Activated CD4-positive, alpha-beta T cell treated with anti-CD3 and anti-CD28 coated beads for 48 hours (primary cell): ENCODE data around the gene TGFBR1.

ENCODE experiments used
- DNase-seq: peaks from one replicate; pipeline ENCODE4 v3.0.0-alpha.2; 2020

TGFBR1 gene

DNA sequence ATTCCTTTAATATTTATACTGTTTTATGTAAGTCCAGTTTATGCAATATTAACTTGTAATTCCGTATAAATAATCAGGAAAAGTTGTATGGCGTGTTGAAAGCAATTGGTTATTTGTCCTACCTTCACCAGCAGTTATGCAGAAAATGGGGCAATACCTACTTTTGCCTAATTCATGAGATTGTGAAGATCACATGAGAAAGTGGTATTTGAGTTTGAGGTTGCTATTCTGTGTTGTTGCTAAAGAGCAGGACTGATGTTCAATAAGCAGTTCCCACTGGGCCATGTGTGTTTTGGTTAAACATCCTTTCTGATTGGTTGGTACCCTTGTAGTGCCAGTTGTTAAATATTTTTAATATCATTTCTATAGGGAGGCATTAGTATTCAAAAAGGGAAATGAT is 3.2 kb downstream of the TGFBR1 start:
- no peak for DNase-seq

DNA sequence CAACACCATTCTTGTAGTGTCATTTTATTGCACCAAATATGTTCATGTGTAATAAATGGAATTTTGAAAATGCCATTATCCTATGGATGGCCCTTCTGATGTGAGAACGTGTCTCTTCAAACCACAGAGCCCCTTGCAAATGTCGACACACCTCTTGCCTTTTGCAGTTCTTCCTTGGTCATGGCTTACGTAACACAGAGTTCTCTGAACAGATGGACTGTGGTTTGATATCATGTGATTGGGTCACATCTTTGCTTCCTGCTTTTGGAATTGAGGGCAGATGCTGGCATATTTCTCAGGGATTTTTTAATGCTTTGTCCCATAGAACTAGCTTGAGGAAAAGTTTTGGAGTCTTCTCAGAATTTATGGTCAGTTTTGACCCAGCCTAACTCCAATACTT is 4.6 kb downstream of the TGFBR1 start:
- no peak for DNase-seq

DNA sequence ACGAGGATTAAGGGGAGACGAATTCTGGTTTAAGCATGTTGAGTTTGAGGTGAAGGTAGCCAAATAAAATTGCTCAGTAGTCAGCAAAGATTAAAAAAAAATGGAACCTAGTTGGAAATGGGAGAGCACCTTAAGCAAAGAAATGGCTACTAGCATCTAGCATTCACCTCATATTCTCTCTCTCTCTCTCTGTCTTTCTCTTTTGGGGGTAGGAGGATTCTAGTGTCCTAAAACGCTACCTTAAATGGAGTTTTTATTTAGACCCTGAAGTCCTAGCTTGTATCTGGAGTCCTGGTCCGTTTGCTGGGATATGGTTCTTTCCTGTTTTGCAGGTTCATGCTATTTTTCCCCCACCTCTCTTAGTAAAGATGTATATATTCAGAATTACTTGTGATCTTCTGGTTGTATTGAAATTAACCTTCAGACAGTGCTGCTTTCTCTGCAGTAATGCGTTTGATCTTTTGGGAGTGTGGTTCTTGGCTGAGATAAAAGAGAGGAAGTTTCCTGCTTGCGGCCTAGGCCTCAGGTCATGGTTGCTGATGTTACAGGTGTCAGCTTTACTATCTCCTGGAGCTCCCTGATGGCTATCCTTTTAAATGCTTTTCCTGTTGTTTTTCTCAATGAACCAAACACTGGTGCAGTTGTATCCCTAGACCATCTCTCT is 8.0 kb downstream of the TGFBR1 start:
- DNase-seq, result peak; percentile 25

DNA sequence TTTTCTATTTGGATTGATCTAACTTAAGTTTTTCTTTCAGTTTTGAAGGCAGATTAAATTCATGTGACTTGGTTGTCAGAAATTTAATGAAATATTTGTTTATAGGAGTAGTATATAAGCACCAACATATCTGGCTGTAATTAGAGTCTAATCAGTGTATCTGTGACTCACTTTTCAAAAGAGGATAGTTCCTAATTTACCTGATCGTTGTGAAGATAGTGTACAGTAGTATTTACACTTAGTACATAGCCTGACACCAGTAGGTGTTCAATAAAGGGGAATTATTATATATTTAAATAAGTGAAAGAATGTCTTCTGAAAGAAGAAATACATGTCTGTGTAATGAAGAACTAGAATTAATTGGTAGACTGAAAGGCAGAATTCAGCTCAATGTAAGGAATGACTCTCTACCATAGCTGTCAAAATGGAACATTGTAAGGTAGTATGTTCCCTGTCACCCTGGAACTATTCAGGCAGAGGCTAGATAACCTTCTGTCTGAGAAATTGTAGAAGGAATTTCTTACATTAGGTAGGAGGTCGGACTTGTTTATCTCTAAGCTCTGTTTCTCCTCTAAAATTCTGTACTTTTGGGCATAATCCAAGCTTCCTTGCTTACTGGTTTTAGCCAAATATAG is 8.6 kb downstream of the TGFBR1 start:
- DNase-seq, result no peak

DNA sequence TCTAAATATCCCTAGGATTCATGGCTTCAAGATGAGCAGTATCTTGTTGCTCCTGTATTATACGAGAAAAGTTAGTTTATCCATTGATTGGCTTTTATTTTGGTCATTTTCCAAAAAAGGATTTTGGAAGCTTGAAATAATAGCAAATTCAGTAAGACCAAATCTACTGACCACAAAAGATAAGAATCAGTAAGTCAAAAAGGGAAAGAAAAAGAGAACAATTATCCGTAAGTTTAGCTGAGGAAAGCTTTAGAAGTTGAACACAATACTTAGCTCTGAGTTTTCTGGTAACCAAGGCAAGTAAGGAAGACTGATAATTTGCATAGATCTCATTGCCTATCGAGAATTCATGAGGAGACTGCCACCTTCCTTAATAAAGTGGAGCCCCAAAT is 9.1 kb downstream of the TGFBR1 start:
- DNase-seq, result no peak

DNA sequence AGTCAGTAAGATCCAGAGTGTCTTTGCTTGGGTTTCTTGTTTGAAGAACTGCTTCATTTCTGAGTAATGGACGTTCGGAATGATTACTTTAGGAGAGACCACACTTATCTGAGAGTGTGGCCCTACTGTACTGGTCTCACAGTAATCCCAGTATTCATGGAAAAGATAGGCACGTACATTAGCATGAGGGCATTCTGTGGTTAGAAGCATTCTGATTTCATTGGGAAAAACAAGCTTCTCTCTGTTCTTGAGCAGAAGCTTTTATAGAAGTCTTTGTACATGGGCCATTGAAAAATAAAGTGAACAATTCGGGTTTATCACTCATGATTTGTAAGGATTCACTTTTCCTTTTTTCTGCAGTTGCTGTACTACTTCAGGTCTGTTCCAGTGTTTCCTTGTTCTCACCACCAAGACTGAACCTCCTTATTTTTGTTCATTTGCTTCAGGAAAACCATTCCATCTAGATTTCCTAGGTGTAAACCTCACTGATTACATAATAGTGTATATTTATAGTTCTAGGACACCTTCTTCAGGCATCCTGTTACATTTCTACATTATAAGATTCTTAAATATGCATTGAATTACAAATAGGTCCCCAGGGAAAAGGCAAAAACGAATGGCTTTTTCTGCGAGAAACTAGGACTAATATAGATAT is 10.1 kb downstream of the TGFBR1 start:
- no peak for DNase-seq

DNA sequence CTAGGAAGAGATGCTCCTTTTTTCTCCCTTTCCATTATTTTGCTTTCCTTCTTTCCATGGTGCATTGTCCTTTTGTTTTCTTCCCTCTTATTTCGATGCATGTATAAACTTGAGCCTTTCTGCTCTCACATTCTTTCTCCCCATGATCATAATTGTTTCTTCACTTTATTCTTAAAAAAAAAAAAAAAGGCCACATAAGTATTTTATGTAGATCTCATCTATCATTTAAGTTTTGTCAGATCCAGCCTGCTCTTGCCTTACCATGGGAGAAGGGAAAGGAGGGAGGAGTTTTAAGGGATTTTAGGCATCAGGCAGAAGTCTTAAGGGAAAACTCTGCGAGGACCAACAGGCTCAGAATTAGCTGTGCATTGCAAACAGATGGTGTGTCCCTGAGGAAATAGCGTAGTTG is 11.1 kb downstream of the TGFBR1 start:
- DNase-seq, result no peak

DNA sequence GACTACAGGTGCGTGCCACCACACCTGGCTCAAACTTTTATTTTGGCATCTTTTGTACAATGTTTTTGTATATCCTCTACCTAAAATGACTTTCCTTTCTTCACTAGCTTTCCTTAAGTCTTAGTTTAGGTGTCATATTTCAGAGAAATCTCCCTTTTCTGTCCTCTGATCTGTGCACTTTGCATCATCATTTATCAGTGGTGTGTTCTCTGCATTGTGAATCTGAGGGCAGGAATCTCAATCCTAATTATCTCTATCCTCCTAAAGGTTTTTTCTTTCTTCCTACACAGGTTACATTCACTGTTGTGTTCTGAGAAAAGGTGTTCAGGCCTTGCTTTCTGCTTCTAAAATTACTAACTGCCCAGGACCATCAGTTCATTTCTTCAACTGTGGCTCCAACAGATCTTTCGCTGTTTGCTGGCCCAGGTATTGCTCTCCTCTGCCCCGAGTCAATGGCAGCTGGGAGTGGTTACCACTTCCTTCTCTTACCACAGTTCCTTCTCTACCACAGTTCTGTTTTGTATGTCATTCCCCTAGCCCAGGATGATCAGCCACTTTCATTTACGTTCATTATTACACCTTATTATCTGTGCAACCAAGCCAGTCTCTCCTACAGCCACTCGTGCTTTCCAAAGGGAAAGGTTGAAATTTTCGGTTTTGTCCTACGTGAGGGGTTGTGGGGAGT is 14.0 kb downstream of the TGFBR1 start:
- peak; percentile 60 for DNase-seq

DNA sequence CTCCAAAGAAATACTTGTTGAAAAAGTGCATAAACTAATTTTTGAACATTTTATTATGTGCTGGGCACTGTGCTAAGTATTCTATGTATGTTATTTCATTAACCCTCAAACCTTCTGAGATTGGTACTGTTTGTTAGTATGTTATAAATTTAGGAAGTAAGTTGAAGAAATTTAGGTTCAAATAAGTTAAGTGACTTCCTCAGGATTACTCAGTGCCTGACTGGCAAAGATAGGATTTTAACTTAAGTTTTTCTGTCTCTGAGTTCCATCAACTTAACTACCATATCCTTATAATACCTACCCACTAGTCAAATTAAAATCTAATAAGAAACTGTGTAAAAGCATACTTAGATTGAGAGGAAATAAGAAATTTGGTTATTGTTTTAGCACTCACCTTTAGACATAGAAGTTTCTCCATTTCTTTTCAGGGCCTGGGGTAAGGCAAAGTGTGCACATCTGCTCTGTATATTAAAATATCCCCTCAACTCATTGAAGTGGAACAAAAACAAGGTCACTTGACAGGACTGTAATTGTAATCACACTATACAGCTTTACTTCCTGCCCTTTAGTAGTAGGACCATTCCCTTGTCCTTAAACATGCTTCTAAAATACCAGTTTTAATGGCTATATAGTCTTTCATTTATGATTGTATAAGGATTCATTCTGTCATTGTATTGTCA is 15.2 kb downstream of the TGFBR1 start:
- DNase-seq, result no peak

DNA sequence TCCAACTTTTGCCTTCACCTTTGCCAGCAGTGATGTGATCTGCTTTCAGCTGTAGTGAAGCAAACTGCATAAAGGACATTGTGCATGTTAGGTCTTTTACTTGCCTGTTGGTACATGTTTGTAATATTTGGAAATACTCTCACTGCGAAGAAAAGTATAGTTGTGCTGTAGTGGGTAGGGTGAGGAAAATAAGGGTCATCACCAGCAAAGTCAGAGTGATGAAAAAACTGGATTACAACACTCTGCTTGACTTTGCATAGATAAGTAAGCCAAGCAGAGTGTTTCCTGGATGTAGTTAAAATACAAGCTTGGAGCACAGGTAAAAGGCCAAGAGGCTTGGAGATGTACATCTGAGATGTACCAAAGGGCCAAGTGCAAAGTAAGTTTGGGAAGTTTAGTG is 16.7 kb downstream of the TGFBR1 start:
- DNase-seq, result no peak

DNA sequence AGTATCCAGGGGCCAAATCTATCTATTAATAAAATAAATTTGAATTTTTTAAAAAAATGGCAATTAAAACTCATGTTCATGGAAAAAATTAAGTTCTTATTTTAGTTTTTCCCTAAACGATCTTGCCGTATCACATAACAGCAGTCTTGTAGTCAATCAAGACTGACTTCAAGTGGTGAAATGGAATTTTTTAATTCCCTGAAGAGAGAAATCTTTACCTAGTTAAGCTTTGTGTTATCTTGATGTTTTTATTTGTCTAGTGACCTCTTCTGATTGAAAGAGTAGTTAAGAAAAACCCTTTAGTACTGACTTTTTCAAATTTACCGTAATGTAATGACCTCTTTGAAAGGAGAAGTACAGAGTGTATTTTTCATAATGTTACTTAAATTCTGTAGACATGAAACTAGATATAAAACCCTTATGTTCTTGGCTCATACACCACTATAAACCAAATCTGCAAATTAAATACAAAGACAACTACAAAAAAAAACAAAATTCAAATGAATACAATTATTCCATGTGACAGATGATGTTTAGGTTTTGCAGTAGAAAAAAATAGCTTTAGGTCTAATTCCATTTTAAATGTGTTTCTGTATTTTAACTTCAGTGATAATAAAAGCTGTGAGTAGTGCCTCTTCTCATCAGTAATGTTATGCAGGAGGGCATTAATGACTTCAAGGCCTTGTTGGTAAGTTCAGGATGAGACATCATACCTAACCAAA is 19.8 kb downstream of the TGFBR1 start:
- no peak for DNase-seq

DNA sequence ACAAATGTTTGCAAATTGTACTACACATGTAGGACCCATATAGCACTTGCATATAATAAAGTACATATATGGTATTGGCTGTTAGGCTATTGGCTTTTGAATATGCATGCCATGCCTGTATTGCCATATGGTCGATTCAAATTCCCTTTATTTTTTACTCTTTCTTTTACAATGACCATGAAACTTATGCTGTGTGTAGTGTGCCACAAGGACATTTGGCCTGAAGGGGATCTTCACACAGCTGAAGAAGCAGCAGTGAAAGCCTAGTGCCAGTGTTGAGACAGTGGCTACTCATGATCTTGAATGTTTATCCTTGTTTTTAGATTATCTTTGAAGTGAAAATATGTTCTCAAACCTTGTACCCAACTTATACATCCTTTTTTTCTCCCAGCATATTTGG is 20.5 kb downstream of the TGFBR1 start:
- no peak for DNase-seq

DNA sequence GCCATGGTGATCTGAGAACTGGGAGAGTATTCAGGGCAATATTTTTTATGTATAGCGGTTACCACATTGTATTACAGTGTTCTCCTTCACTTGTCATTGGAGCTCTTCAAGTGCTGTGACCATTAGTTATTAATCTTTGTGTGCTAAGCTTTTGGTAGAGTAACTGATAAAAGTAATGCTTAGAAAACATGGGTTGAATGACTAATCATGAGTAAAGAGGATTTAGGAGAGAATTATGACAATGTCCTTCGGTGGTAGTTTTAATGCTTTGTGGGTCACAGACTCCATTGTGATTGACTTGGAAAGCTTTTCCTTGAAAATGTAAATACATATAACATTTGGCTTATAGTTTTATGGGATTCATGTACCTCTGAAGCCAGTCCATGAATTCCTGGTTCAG is 21.4 kb downstream of the TGFBR1 start:
- no peak for DNase-seq

DNA sequence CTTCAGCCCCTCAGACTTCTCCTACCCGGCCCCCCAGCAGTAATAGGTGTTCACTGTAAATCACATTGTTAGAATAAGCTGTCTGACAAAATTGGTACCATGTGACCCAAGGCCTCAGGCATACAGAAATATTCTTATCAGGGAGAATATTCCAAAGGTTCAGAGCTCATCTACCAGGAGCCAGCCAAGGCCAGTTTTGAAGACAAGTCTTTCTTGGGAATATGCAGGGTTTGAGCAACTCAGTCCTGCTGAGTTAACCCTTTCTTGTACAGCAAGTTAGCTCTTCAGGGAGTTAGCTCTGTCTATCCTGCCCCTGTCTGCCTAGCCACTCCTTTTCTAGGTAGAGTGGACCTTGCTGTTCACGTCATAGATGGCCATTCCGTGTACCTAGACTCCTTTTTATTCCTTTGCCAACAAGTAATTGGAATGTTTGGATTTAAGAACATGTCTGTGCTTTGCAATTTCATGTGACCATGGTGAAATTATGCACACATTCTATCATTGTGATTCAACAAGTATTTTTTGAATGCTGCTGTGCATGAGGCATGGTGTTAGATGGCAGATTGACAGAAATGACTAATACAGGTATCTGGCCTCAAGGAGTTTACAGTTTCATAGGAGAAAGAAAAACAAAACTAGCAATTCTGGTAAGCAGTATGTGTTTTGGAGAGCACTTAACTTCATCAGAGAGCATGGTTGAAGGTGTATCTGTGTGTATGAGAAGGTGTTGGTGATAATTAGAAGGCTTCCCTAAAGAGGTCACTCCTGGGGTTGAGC is 22.6 kb downstream of the TGFBR1 start:
- no peak for DNase-seq

DNA sequence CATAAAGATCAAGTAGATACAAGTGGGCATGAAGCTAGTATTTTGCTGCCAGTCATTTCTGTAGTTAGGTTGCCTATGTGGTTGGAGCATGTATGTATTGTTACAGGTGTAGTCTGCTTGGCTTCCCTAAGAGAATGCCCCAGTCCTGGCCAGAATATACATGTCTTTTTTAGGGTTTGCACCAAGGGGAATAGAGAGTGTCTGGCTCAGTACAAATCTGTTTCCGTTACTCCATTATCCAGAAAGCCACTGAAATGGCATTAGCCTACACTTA is 23.2 kb downstream of the TGFBR1 start:
- DNase-seq, result no peak

DNA sequence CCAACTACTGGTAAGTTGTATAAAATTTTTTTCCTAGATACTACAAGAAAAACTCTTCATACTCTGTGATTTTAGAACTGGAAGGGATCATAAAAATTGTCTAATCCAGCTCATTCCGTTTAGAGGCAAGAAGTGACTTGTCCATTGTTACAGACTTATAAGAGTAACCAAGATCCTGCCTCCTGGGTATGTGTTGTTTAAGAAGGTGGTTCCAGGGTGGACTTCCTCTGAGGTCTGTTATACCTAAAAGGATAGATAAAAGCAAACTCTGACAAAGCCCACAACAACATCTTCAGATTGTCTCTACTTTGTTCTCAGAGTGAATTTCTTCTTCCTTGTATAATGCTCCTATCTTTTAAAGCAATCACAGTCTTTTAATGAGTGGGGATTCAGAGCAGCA is 24.2 kb downstream of the TGFBR1 start:
- DNase-seq, result no peak

DNA sequence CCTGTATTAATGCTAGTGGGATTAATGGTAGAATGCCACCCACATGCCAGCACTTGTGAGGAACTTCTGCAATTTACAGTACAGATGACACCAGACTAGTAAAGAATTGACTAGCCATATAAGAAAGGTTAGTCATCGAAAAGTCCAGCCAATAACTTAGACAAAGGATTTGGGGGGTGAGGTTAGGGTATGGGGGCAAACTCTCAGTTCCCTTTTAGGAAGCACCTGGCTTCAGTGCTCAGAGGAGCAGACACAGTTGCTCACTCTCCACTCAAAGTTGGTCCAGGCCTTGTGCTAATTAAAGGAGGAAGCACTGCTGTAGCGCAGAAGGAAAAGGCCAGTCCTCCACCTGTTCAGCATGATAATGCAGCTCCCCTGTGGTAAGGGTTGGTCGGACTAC is 25.2 kb downstream of the TGFBR1 start:
- DNase-seq, result no peak

DNA sequence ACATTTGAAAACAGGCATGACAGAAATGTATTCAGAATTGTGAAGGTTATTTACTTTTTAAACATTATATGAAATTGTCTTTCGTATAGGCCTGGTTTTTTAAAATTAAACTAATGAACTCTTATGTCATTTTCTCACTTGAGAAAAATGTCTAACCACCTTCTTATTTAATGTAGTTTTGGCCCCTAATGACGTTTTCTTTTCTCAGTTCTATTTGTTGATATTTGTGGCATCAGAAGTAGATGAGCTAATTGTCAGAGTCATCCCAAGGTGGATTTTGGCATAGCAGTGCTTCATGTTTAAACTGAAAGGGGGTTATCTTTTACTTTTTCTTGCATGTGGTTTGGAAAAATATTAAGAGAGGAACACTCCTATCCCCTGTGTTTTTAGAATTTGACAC is 28.2 kb downstream of the TGFBR1 start:
- DNase-seq, result no peak

DNA sequence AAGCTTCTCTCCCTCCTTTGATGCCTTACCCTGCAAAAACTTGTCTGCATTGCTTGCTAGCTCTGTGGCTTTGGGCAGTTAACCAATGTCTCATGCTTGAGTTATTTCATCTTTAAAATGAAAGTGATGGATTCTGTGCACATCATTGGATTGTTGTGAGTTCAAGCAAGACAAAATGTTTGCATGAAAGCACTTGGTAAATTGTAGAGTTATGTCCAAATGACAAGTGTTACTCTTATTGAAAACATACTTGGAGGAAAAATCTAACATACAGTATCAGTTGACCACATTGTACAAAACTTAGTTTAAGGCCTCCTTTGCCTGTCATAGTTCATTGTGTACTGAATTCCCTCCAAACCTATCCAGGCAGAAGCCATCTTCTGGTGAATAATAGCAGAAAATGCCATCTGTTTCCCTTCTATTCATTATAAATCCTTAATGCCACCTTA is 30.0 kb downstream of the TGFBR1 start:
- no peak for DNase-seq

DNA sequence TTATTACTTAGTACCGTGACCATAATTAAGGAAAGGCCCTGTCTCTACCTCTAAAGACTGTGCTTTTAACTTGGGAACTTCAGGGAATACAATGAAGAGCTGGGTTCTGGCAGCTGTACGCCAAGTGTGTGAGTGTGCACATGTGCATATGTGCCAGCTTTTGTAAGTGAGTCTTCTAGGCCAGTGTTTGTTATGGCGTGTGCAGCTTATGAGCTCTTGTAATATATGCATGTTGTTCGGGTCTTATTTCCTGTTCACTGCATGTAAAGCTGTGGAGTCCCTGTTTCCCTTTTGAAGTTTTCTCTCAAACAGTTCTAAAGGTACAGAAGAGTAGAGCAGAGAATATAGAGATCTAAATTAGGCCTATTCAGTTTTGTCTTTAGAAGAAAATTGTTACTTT is 30.5 kb downstream of the TGFBR1 start:
- no peak for DNase-seq

DNA sequence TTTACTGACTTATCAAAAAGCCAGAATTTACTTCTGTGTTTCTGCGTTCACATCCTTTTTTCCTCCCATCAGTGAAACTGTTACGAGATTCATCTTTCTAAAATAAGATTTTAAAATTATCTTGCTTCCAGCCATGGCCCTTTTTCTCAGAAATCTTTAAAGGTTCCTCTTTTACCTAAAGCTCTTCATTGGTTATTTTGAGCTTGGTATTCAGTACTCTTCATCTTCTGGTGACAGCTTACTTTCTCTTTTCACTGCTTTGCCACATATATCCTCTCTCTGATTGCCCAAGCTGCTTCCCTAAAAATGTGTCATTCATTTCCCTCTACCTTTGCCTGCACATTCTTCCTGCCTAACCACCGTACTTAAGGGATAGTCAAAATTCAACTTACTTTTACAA is 32.3 kb downstream of the TGFBR1 start:
- DNase-seq, result no peak

DNA sequence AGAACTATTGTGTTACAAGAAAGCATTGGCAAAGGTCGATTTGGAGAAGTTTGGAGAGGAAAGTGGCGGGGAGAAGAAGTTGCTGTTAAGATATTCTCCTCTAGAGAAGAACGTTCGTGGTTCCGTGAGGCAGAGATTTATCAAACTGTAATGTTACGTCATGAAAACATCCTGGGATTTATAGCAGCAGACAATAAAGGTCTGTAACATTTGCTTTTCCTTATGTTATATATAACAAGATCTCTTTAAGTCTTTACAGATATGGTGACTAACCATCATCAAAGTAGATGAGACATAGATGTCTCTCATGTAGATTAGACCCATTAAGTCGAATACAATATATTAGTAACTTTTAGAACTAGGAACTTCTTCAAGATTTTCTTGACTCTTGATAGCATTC is 33.0 kb downstream of the TGFBR1 start:
- DNase-seq, result no peak
